HepG2 (cell line): ENCODE results near the gene CHST14. TPM values are rescaled to one million over a fixed set of nuclear protein-coding genes. Genes with fewer than 3 reads are reported as not detected.

ENCODE experiments used
- BRCA1 ChIP-seq: sonication (generic); formaldehyde crosslinking; IDR thresholded peaks from 2 replicates; pipeline ENCODE4 v1.4.0; 2020; ENCODE audit warnings: missing genetic modification reagents
- CBX1 ChIP-seq: IDR thresholded peaks from one replicate; pipeline ENCODE4 v1.6.1; 2016; ENCODE audit warnings: antibody characterized with exemption, low read depth
- FOXJ3 ChIP-seq: sonication (generic); formaldehyde crosslinking; IDR thresholded peaks from 2 replicates; pipeline ENCODE4 v1.4.0; 2020; ENCODE audit warnings: missing genetic modification reagents, mild to moderate bottlenecking, borderline replicate concordance
- FOXM1 ChIP-seq: sonication (generic); formaldehyde crosslinking; IDR thresholded peaks from 2 replicates; pipeline ENCODE4 v1.5.0; 2020; ENCODE audit warnings: missing genetic modification reagents
- HNRNPLL ChIP-seq: fragments of 200-400 bp; formaldehyde crosslinking; IDR thresholded peaks from 2 replicates; pipeline ENCODE4 v1.6.1; 2017; ENCODE audit warnings: mild to moderate bottlenecking, low read depth, low read length; ENCODE audit not compliant: poor library complexity, severe bottlenecking
- IKZF5 ChIP-seq: IDR thresholded peaks from 2 replicates; pipeline ENCODE4 v1.6.1; 2018; ENCODE audit warnings: missing genetic modification reagents, mild to moderate bottlenecking, missing compliant biosample characterization
- JUNB ChIP-seq: sonication (generic); formaldehyde crosslinking; IDR thresholded peaks from 2 replicates; pipeline ENCODE4 v1.8.0; 2022; ENCODE audit warnings: missing genetic modification reagents, mild to moderate bottlenecking, borderline replicate concordance
- KAT2B ChIP-seq: fragments of 150-350 bp; IDR thresholded peaks from 2 replicates; pipeline ENCODE4 v1.6.1; 2014; ENCODE audit warnings: low read depth, low read length, borderline replicate concordance
- LRRFIP1 ChIP-seq: sonication (generic); formaldehyde crosslinking; conservative IDR thresholded peaks from 2 replicates; pipeline ENCODE4 v1.4.0; 2020; ENCODE audit warnings: missing genetic modification reagents
- NR0B2 ChIP-seq: sonication (generic); formaldehyde crosslinking; IDR thresholded peaks from 2 replicates; pipeline ENCODE4 v1.4.0; 2020; ENCODE audit warnings: mild to moderate bottlenecking, missing genetic modification reagents
- PAF1 ChIP-seq: IDR thresholded peaks from 2 replicates; pipeline ENCODE4 v1.6.1; 2016; ENCODE audit warnings: missing genetic modification reagents, missing compliant biosample characterization
- SNRNP70 ChIP-seq: fragments of 200-400 bp; formaldehyde crosslinking; IDR thresholded peaks from 2 replicates; pipeline ENCODE4 v1.6.1; 2017; ENCODE audit warnings: mild to moderate bottlenecking, low read depth, low read length, moderate library complexity
- TEAD3 ChIP-seq: optimal IDR thresholded peaks from 2 replicates; pipeline ENCODE3; 2016; ENCODE audit warnings: borderline replicate concordance
- ZMYM3 ChIP-seq: sonication (generic); formaldehyde crosslinking; IDR thresholded peaks from 2 replicates; pipeline ENCODE4 v1.5.1; 2020; ENCODE audit warnings: mild to moderate bottlenecking, missing genetic modification reagents
- ZNF160 ChIP-seq: sonication (generic); formaldehyde crosslinking; IDR thresholded peaks from 2 replicates; pipeline ENCODE4 v1.8.0; 2022; ENCODE audit warnings: mild to moderate bottlenecking, inconsistent platforms, missing genetic modification reagents
- ZNF274 ChIP-seq: sonication (generic); formaldehyde crosslinking; IDR thresholded peaks from 2 replicates; pipeline ENCODE4 v1.5.1; 2020; ENCODE audit warnings: mild to moderate bottlenecking, missing genetic modification reagents
- ZNF331 ChIP-seq: sonication (generic); formaldehyde crosslinking; IDR thresholded peaks from 2 replicates; pipeline ENCODE4 v1.4.0; 2020; ENCODE audit warnings: missing genetic modification reagents
- ZNF335 ChIP-seq: sonication (generic); formaldehyde crosslinking; IDR thresholded peaks from 2 replicates; pipeline ENCODE4 v1.4.0; 2020; ENCODE audit warnings: missing genetic modification reagents
- ZNF570 ChIP-seq: sonication (generic); formaldehyde crosslinking; IDR thresholded peaks from 2 replicates; pipeline ENCODE4 v1.4.0; 2020; ENCODE audit warnings: mild to moderate bottlenecking, missing genetic modification reagents, borderline replicate concordance
- ZNF614 ChIP-seq: IDR thresholded peaks from 2 replicates; pipeline ENCODE4 v1.6.1; 2018; ENCODE audit warnings: missing biosample characterization, missing genetic modification reagents, inconsistent platforms, borderline replicate concordance
- ZNF773 ChIP-seq: sonication (generic); formaldehyde crosslinking; IDR thresholded peaks from 2 replicates; pipeline ENCODE4 v1.4.0; 2020; ENCODE audit warnings: missing genetic modification reagents, borderline replicate concordance
- ZNF879 ChIP-seq: sonication (generic); formaldehyde crosslinking; IDR thresholded peaks from 2 replicates; pipeline ENCODE4 v1.8.1; 2023; ENCODE audit warnings: missing genetic modification reagents
- ZNF891 ChIP-seq: sonication (generic); formaldehyde crosslinking; IDR thresholded peaks from 2 replicates; pipeline ENCODE4 v1.5.0; 2020; ENCODE audit warnings: mild to moderate bottlenecking, missing genetic modification reagents
- polyA plus RNA-seq, 8 experiments: library from polyadenylated mRNA; depleted of rRNA in 3 of 8; stranded (reverse) in 7 of 8; unstranded in 1 of 8; fragments of >200 nt; fragmentation: Illumina TruSeq in 4 of 8; extraction: Trizol in 4 of 8; gene quantifications; 2 replicates each; pipeline versions ENCODE4 v1.2.1 to v1.2.3, GENCODE V29; 2011 to 2016; ENCODE audit warnings: low read depth in 4 of 8, missing spikeins in 1 of 8, mixed read lengths in 1 of 8; ENCODE audit not compliant: insufficient read depth in 1 of 8
- total RNA-seq, 5 experiments: library from RNA; depleted of rRNA; stranded (reverse); fragments of >200 nt; fragmentation: Illumina TruSeq; extraction: Trizol; gene quantifications; 2 replicates each; pipeline ENCODE4 v1.2.3, GENCODE V29; 2016; ENCODE audit warnings: low read depth in 1 of 5
- TF ChIP-seq, protein P1 (sequence below): sonication (generic); formaldehyde crosslinking; conservative IDR thresholded peaks from 2 replicates; pipeline ENCODE4 v1.8.0; 2022; ENCODE audit warnings: missing genetic modification reagents
- TF ChIP-seq, protein P2 (sequence below): sonication (generic); formaldehyde crosslinking; IDR thresholded peaks from 2 replicates; pipeline ENCODE4 v1.5.0; 2020; ENCODE audit warnings: missing genetic modification reagents

The CHST14 gene
- total and polyA plus RNA-seq, 2 of the 13 experiments (the other 11 are each of a cell fraction or from before 2014, with no cell fraction given), result 8.9 to 12.4 TPM

DNA sequence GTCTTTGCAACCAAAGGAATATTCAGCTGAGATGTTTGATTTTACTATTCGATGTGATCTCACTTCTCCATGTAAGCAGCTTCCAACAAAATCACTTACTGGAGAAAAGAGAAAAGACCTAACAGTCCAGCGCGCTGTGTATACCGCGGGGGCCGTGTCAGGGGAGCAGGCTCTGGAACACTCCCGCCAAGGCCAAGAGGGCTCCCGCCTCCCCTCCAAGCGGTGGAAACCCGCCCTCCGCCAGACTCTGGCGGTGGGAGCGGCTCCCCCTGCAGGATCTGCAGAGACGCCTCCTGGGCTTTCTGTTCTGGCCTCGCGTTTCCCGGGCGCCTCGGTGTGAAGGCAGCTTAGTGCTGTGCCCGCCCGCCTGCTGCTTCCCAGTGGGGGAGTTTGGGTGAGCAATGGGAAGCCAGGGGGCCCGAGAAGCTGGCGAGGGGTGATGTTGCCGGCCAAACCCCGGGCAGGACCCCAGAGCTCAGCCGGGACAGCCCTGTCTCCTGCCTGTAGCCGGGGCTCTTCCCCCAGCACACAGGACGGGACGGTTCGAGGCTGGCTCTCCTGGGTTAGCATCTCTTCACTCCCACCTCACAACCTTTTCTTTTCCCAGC is 36.3 kb downstream of the CHST14 start (continued):
- TF ChIP-seq LRRFIP1 (CRISPR knock-in tag) (no peak), NR0B2 (CRISPR knock-in tag) (0 out of 2 replicates have a peak, but pooled peaks have one; percentile 61), TEAD3 (CRISPR knock-in tag) (no peak), ZNF773 (CRISPR knock-in tag) (no peak), ZNF570 (CRISPR knock-in tag) (no peak), SNRNP70 (no peak), PAF1 (CRISPR knock-in tag) (no peak), ZNF331 (CRISPR knock-in tag) (no peak), JUNB (CRISPR knock-in tag) (no peak), KAT2B (no peak), FOXJ3 (no peak), BRCA1 (CRISPR knock-in tag) (no peak), ZNF160 (CRISPR knock-in tag) (0 out of 2 replicates have a peak, but pooled peaks have one; percentile 52), ZMYM3 (CRISPR knock-in tag) (peak; percentile 37; the same call in 1 of the 2 replicates), ZNF614 (CRISPR knock-in tag) (no peak; the same call in 1 of the 2 replicates), ZNF335 (CRISPR knock-in tag) (0 out of 2 replicates have a peak, but pooled peaks have one; percentile 31), ZNF891 (peak; percentile 79), ZNF274 (no peak), FOXM1 (CRISPR knock-in tag) (no peak), ZNF879 (CRISPR knock-in tag) (no peak), IKZF5 (CRISPR knock-in tag) (peak; percentile 46; the same call in 1 of the 2 replicates), HNRNPLL (peak; percentile 47), CBX1 (no peak)
- TF ChIP-seq, protein P1, sequence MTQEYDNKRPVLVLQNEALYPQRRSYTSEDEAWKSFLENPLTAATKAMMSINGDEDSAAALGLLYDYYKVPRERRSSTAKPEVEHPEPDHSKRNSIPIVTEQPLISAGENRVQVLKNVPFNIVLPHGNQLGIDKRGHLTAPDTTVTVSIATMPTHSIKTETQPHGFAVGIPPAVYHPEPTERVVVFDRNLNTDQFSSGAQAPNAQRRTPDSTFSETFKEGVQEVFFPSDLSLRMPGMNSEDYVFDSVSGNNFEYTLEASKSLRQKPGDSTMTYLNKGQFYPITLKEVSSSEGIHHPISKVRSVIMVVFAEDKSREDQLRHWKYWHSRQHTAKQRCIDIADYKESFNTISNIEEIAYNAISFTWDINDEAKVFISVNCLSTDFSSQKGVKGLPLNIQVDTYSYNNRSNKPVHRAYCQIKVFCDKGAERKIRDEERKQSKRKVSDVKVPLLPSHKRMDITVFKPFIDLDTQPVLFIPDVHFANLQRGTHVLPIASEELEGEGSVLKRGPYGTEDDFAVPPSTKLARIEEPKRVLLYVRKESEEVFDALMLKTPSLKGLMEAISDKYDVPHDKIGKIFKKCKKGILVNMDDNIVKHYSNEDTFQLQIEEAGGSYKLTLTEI (CRISPR knock-in tag), result no peak
- TF ChIP-seq, protein P2, sequence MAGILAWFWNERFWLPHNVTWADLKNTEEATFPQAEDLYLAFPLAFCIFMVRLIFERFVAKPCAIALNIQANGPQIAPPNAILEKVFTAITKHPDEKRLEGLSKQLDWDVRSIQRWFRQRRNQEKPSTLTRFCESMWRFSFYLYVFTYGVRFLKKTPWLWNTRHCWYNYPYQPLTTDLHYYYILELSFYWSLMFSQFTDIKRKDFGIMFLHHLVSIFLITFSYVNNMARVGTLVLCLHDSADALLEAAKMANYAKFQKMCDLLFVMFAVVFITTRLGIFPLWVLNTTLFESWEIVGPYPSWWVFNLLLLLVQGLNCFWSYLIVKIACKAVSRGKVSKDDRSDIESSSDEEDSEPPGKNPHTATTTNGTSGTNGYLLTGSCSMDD (CRISPR knock-in tag), result no peak
